ENCODE data around the gene OTOA. TPM values are rescaled to one million over a fixed set of nuclear protein-coding genes. Genes with fewer than 3 reads are reported as not detected.
A peak's percentile ranks its signal among the peaks of the same experiment; 100 is the strongest.
"Not testable (repeated sequence)": the region's sequence is repeated elsewhere in the genome, so short reads cannot be mapped to it uniquely, and the experiment has no call there.

OTOA gene
- total RNA-seq, 1 donor from 2014 or later = 0.10 TPM

DNA sequence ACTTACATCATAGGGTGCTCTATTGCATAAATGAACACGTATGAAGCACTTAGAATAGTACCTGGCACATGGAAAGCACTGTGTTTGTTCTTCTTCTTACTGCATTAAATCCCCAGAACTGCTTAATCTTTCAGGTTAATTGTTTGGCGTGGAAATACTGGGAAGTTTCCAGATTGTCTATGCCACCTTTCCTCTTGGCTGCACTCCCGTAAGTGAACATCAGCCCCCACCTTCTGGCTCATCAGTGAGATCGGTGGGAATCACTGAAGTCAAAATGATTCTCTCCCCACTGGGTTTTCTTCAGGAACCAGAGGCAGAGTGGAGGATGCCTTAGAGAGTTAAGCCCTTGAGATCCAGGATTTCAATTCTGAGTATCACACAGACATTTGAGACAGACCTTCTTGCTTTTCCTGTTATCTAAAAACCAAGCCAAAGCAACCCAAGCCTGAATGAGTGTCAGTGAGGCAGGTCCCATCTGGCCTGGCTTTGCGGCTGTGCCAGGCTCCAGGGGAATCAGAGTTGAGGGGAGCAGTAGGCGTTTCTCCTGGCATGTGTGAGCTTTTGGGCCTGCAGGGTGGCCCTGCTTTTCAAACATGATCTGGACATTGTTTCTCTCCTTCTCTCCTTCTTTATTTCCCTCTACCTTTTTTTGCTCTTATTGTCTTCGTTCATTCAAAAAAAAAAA is 59.1 kb downstream of the OTOA start:
- no peak for DNase-seq

DNA sequence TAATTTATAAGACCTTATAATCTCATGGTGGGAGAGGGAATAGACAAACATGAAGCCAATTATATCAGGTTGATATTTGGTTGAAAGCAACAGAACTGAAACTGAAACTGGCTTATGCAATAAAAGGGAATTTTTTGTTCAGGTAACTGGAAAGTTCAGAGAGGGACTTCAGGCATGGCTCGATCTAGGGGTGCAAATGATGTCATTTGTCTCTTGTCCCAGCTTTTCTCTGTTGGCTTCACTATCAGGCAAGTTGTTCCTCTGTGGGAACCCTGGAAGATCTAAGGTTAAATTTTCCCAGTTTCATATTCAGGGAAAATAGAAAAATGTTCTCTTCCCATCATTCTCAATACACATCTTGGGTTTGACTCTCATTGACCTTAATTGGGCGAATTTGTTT is 59.8 kb downstream of the OTOA start:
- DNase-seq = no peak

DNA sequence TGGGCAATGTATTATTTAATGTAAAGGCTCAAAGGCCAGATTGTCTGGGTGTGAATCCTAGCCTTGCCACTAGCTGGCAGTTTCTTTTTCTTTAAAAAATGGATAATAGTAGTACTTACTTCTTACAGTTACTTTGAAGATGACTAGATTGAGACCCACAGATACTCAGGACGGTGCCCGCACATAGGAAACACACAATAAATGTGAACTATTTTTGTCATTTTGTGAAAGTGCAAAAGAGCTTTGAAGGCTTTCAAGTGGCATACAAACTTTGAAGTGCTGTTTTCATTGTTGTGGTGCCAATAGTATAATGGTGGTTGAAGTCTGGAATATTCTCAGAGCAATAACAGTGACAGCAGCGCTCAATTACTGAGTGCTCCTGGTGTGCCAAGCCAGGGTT is 63.6 kb downstream of the OTOA start:
- no peak for DNase-seq

DNA sequence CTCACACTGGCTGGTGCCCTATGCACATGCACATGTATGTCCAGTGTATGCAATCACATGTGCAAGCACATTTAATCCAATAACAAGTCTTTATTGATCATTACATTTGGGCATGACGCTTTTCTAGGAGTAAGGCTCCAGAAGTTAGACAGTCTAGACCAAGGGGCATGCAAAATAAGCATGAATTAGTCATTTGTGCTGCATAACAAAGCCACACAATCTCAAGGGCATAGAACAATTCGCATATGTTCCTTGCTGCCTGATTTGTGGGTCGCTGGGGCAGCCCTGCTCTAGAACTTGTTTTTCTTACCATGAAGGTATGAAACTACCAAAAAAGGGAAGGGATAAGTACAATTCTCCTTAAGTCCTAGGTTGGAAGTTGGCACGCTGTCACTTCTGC is 67.5 kb downstream of the OTOA start:
- not testable (repeated sequence) for DNase-seq

GRCh38 chr16:21740637-21741036 is 76.9 kb downstream of the OTOA start:
- not testable (repeated sequence) for DNase-seq

DNA sequence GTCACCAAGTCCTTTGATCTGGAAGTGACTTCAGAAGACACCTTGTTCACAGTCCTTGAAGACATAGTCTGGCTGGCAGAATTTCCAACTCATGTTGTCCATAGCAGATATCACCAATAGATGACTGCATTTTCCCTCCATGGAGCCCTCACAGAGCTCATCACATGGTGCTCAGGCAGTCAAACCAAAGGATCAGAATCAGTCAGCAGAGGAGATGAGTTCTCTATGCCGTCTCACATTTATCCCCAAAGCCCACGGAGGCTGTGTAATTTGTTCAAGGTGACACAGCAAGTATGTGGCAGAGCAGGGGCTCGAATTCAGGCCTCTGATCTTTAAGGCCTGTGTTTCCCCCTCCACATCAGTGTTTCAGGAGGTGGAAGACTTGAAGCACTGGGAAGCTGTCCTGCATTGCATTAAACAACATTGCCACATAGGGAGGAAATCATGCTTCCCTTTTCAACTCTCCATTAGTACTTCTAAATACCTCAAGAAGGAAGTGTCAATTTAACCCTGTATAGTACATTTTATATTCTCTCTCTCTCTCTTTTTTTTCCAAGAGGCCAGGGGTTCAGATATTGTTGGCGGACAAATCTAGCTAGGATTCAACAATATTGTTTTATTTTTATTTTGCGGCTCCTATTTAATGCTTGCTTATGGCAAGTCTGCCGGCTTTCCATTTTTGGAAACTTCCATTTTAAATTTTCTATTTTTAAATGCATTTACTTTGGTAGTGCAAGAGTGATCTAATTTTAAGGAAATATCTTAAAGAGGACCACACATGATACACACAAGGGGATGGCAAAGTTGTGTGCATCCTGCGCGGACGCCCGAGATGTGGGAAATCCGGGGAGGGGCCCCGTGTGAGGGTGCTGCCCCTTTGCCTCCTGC is 92.7 kb downstream of the OTOA start:
- DNase-seq = not testable (repeated sequence)

GRCh38 chr16:21757080-21757671 is 93.4 kb downstream of the OTOA start:
- DNase-seq = not testable (repeated sequence)

GRCh38 chr16:21768280-21768679 is 104.5 kb downstream of the OTOA start:
- not testable (repeated sequence) for DNase-seq

DNA sequence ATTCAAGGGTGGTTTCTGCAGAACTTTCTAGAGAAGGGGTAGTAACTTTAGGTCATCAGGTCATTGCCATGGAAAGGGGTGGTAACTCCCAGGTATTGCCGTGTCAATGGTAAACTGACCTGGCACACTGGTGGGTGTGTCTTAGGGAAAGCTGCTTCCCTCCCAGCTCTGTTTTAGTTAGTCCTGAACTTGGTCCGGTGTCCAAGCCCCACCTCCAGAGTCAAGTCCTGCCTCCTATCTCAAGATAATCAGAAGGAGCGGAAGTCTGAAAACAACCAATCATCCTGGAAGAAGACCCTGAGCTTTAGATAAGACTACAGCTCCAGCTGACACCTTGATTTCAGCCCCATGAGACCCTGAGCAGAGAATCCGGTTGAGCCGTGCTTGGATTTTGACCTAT is 105.0 kb downstream of the OTOA start:
- not testable (repeated sequence) for DNase-seq

DNA sequence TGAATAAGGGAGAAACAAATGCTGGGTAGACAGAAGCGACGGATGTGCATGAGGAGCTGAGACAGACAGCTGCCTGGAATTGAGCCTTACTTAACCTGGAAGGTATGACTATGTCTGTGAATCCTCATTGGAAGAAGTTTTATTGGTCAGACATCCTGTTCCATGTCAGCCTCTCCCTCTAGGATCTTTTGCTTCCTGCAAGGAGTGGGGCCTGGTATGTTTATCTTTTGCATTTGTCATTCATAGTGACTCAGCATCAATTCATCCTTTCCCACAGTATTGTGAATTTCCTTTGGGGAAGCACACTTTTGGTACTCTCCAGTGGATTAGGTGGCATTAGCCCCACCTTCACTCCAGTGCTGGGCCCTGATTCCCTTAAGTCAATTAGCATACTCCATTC is 105.5 kb downstream of the OTOA start:
- not testable (repeated sequence) for DNase-seq

- not testable (repeated sequence) for DNase-seq
Observed at GRCh38 chr16:21770584-21770983, 106.8 kb downstream of the OTOA start.

DNA sequence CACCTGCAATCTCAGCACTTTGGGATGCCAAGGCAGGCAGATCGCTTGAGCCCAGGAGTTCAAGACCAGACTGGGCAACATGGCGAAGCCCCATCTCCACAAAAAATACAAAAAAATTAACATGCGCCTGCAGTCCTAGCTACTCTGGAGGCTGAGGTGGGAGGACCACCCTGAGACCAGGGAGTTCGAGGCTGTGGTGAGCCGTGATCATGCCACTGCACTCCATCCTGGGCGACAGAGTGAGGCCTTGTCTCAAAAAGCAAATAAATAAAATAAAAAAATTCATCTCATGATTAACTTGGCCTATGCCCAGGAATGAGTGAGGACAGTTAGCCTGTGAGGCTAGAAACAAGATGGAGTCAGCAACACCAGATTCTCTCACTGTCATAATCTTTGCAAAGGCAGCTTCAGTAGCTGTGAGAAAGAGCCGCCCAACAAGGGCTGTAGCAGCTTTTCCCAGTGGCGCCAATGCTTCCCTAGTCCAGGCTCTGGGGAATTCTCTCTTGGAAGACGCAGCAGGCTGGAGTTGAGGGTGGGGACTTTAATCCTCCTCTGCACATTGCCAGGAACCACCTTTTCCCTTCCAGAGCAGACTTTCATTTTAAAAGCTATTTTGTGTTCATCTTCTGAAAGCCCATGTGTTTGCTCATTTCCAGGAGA is 108.9 kb downstream of the OTOA start:
- not testable (repeated sequence) for DNase-seq

- not testable (repeated sequence) for DNase-seq
Observed at GRCh38 chr16:21773207-21773553, 109.4 kb downstream of the OTOA start.

DNA sequence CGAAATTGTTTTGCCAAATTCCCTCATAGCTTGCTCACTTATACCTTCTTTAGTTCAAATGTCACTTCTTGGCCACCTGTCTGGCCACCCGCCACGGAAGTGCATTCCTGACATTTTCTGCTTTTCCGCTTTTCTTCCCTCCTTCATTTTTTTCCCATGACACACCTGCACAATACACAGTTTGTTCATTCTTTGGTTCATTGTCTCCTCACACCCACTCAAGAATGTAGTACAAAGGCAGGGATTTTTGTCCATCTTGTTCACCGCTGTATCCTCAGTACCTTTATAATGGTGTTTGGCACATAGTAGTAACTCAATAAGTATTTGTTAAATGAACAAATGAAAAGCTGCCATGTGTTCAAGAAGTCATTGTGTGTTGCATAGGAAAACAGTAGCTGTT is 116.8 kb downstream of the OTOA start:
- not testable (repeated sequence) for DNase-seq

DNA sequence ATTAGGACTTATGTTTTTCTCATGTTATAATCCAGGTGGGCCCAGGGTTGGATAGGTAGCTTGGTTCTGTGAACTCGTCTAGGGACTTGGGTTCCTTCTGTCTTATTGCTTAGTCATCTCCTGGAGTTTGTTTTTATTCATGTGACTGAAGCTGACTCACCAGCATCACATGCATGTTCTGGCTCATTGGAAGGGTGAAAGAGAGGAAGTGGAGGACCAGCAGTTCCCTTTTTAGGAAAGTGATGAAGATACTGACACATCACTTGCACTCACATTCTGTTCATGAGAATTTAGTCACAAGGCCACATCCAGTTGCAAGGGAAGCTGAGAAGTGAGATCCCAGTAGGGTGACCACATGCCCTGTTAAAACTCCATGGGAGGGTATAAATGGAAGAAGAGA is 126.7 kb downstream of the OTOA start:
- DNase-seq = not testable (repeated sequence)

DNA sequence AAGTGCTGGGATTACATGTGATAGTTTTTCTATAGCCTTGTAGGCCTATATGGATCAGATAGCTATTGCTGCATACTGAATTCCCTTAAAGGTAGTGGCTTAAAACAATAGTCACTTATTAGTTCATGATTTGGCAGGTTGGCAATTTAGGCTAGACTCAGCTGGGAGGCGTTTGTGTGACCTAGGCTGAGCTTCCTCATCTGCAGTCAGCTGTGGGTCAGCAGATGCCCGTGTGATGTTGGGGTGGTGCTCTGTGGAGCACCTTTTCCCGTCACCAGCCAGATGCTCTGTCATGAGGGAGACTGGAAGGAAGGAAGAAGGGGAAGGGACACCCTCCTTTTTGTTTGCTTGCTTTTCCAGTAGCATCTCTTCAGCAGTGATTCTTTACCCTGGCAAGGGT is 129.5 kb downstream of the OTOA start:
- DNase-seq = not testable (repeated sequence)

DNA sequence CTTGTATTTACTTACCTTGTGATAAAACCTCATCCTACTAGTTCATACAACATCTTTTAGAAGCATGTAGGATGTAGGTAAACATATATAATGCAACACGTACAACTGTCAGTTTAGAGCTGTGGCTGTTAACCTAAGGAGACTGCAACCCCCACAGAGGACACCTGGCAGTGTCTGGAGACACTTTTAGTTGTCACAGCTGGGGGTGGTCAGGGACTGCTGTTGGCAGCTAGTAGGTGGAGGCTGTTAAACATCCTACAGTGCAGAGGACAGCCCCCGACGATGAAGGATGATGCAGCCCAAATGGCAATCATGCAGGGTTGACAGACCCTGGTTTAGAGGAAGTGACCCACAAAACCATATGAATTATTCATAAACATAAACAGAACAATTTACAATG is 134.8 kb downstream of the OTOA start:
- DNase-seq = not testable (repeated sequence)

GRCh38 chr16:21801538-21802374 is 138.0 kb downstream of the OTOA start:
- peak; percentile 23 for DNase-seq

- not testable (repeated sequence) for DNase-seq
Observed at GRCh38 chr16:21802375-21802663, 138.6 kb downstream of the OTOA start.

Data from tongue (tissue), 2 donors.